ENCODE measurements around the gene MKLN1. TPM values are rescaled to one million over a fixed set of nuclear protein-coding genes. Genes with fewer than 3 reads are reported as not detected.

Gene MKLN1
- total RNA-seq, 1 experiment from 2014 or later = 90.2 TPM

DNA sequence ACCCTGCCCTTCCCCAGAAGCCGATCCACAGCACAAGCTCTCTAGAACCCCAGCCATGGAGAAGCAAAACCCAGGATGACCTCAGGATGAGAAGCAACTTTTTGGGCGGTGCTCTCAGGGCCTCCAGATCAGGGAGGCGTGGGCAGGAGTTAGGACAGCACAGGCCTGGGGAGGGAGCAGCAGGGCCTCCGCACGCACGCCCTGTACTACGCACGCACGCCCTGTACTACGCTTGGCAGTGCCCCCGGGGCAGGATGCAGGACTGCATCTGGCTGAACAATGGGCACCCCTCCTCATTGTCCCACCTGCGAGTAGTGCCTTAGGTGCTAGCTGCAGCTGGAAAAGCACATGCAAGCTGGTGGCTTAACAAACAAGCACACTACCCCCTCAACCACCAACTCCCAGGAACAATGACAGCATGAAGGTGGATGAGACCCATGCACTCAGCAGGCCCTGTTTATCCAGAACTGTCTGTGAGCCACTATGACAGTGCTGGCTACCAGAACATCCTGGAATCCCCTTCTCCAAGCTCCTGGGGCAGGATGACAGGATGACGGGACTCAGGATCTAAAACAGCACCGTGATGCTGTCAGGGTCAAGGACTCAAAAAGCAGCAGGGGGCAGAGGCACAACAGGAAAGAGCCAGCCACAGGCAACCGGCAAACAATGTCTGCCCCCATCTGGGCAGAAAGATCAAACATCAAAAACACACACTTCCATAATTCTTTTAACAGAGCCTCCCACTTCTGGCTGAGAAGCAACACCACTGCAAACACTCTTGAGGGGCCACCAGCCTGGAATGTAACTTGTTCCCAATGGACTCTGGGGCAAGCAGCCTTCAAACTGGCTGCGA is 217.0 kb downstream of the MKLN1 start:
- no peak for TF ChIP-seq EZH2 (IDR thresholded peaks at IDR 0.05; ENCODE audit: borderline replicate concordance, low read depth, low read length, poor library complexity, severe bottlenecking)
- TF ChIP-seq, protein P1, sequence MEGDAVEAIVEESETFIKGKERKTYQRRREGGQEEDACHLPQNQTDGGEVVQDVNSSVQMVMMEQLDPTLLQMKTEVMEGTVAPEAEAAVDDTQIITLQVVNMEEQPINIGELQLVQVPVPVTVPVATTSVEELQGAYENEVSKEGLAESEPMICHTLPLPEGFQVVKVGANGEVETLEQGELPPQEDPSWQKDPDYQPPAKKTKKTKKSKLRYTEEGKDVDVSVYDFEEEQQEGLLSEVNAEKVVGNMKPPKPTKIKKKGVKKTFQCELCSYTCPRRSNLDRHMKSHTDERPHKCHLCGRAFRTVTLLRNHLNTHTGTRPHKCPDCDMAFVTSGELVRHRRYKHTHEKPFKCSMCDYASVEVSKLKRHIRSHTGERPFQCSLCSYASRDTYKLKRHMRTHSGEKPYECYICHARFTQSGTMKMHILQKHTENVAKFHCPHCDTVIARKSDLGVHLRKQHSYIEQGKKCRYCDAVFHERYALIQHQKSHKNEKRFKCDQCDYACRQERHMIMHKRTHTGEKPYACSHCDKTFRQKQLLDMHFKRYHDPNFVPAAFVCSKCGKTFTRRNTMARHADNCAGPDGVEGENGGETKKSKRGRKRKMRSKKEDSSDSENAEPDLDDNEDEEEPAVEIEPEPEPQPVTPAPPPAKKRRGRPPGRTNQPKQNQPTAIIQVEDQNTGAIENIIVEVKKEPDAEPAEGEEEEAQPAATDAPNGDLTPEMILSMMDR (conservative IDR thresholded peaks at IDR 0.05; ENCODE audit: low read depth, low read length) = peak; percentile 36; the same call in 1 of the 2 replicates
- peak overlapping the region; percentile 1 for H3K27ac ChIP-seq (ENCODE audit: low read depth, low read length, poor library complexity, severe bottlenecking)
- POLR2A ChIA-PET (ENCODE audit: low non-redundant PET) = no interaction called here
- intact Hi-C loops (cut with micrococcal nuclease; ENCODE audit: unreplicated experiment) = no loop called here
- BruUV-seq (replicated peaks) = no TSS peak
- H3K9me3 ChIP-seq (ENCODE audit: low read depth, low read length, poor library complexity, severe bottlenecking) = no peaks in the 10 kb centered on the region
- no peaks in the 10 kb centered on the region for H3K36me3 ChIP-seq (ENCODE audit: insufficient read depth, low read length, poor library complexity, severe bottlenecking)
- CTCF ChIA-PET = no interaction called here
- peak; percentile 78 for DNase-seq (ENCODE audit: low spot score)
- peaks cover 27% of the 10 kb centered on the region for H3K4me1 ChIP-seq (ENCODE audit: insufficient read depth, low read length, poor library complexity, severe bottlenecking)
- no peaks in the 10 kb centered on the region for H3K27me3 ChIP-seq (replicated peaks; ENCODE audit: insufficient read depth, low read depth, low read length, poor library complexity)
- H3K4me3 ChIP-seq (ENCODE audit: low read depth, low read length, poor library complexity, severe bottlenecking) = no peak overlapping the region

DNA sequence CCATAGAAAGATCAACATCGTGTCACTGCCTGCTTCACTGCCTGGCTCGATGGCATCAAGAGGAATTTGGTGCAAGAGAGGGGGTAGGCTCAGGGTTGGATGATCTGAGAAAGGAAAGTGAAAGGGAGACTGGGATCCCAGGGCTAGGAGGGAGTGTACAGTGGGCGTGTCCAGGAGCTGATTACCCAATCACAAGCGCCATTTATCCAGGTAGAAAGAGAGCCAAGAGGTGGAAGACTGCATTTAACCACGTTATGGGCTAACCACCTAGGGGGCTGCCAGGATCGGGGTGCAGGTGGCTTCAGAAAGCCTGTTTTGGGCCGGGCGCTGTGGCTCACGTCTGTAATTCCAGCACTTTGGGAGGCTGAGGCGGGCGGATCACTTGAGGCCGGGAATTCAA is 218.4 kb downstream of the MKLN1 start:
- TF ChIP-seq, protein P1 (conservative IDR thresholded peaks at IDR 0.05; ENCODE audit: low read depth, low read length) = no peak
- TF ChIP-seq EZH2 (IDR thresholded peaks at IDR 0.05; ENCODE audit: borderline replicate concordance, low read depth, low read length, poor library complexity, severe bottlenecking) = no peak
- peak; percentile 33 for DNase-seq (ENCODE audit: low spot score)
- BruUV-seq (replicated peaks) = no TSS peak
- peaks cover 20% of the 10 kb centered on the region for H3K4me1 ChIP-seq (ENCODE audit: insufficient read depth, low read length, poor library complexity, severe bottlenecking)
- no peaks in the 10 kb centered on the region for H3K27me3 ChIP-seq (replicated peaks; ENCODE audit: insufficient read depth, low read depth, low read length, poor library complexity)
- POLR2A ChIA-PET (ENCODE audit: low non-redundant PET) = no interaction called here
- H3K27ac ChIP-seq (ENCODE audit: low read depth, low read length, poor library complexity, severe bottlenecking) = peak overlapping the region; percentile 1
- H3K4me3 ChIP-seq (ENCODE audit: low read depth, low read length, poor library complexity, severe bottlenecking) = no peak overlapping the region
- H3K9me3 ChIP-seq (ENCODE audit: low read depth, low read length, poor library complexity, severe bottlenecking) = no peaks in the 10 kb centered on the region
- intact Hi-C loops (cut with micrococcal nuclease; ENCODE audit: unreplicated experiment) = no loop called here
- CTCF ChIA-PET = interaction anchor here (0.7 to 1.0 kb wide), 2 partner anchors 8 to 12 kb away, joined by 3 to 4 read pairs; no protein-coding TSS in a partner anchor
- no peaks in the 10 kb centered on the region for H3K36me3 ChIP-seq (ENCODE audit: insufficient read depth, low read length, poor library complexity, severe bottlenecking)

Other genes starting within 250 kb of the MKLN1 start
- 22.1 and 22.6 TPM in 2 replicates for gene PODXL, start 228.8 kb downstream of the MKLN1 start, total RNA-seq (2021)